Liver (tissue), 9 donors: Measurements from ENCODE around the gene PDGFC. TPM values are rescaled to one million over a fixed set of nuclear protein-coding genes. Genes with fewer than 3 reads are reported as not detected.

Experiments
- DNase-seq: peaks from one replicate; pipeline ENCODE4 v3.0.0-alpha.2; 2017; ENCODE audit warnings: low spot score
- H3K27ac ChIP-seq, 2 donors: one replicate each; pipeline ENCODE4 v1.7.0; 2013; ENCODE audit warnings: inconsistent platforms in 2 of 2, low read length in 2 of 2, control low read depth in 1 of 2, low read depth in 1 of 2, mild to moderate bottlenecking in 1 of 2
- H3K27me3 ChIP-seq, 4 donors: one replicate each; pipeline versions ENCODE4 v1.6.1 to v1.7.0; 2013; ENCODE audit warnings: low read length in 3 of 4, inconsistent platforms in 1 of 4, mild to moderate bottlenecking in 1 of 4, moderate library complexity in 1 of 4; ENCODE audit not compliant: control insufficient read depth in 4 of 4, insufficient read depth in 4 of 4
- H3K36me3 ChIP-seq, 4 donors: one replicate each; pipeline versions ENCODE4 v1.6.1 to v1.7.0; 2013; ENCODE audit warnings: low read length in 3 of 4, mild to moderate bottlenecking in 3 of 4, low read depth in 1 of 4, moderate library complexity in 1 of 4; ENCODE audit not compliant: control insufficient read depth in 4 of 4, insufficient read depth in 3 of 4
- H3K4me1 ChIP-seq, 4 donors: one replicate each; pipeline versions ENCODE4 v1.6.1 to v1.7.0; 2013; ENCODE audit warnings: low read length in 3 of 4, mild to moderate bottlenecking in 3 of 4, moderate library complexity in 1 of 4; ENCODE audit not compliant: control insufficient read depth in 4 of 4, insufficient read depth in 4 of 4
- H3K4me3 ChIP-seq, 3 donors: one replicate each; pipeline versions ENCODE4 v1.6.1 to v1.7.0; 2013; ENCODE audit warnings: low read length in 3 of 3, control low read depth in 1 of 3, low read depth in 1 of 3, mild to moderate bottlenecking in 1 of 3
- H3K9ac ChIP-seq, 2 donors: one replicate each; pipeline ENCODE4 v1.7.0; 2013; ENCODE audit warnings: low read length in 2 of 2, mild to moderate bottlenecking in 2 of 2, moderate library complexity in 2 of 2, control low read depth in 1 of 2, low read depth in 1 of 2
- H3K9me3 ChIP-seq, 4 donors: one replicate each; pipeline versions ENCODE4 v1.6.1 to v1.7.0; 2013; ENCODE audit warnings: low read length in 3 of 4; ENCODE audit not compliant: control insufficient read depth in 4 of 4
- CTCF ChIP-seq: fragments of 150-350 bp; IDR thresholded peaks from 2 replicates; pipeline ENCODE4 v1.5.1; 2017; ENCODE audit warnings: improper control_type of control experiment, low read depth, low read length; ENCODE audit not compliant: missing input control
- EGR1 ChIP-seq, 2 donors: IDR thresholded peaks; 2 replicates each; pipeline ENCODE4 v1.6.1; 2016 to 2018; ENCODE audit warnings: antibody characterized with exemption in 2 of 2, low read depth in 2 of 2
- FOXA1 ChIP-seq: IDR thresholded peaks from 2 replicates; pipeline ENCODE4 v1.6.1; 2016; ENCODE audit warnings: antibody characterized with exemption
- FOXA2 ChIP-seq: IDR thresholded peaks from 2 replicates; pipeline ENCODE4 v1.6.1; 2016; ENCODE audit warnings: antibody characterized with exemption
- GABPA ChIP-seq, 2 donors: IDR thresholded peaks in 1 of 2; conservative IDR thresholded peaks in 1 of 2; 2 replicates each; pipeline ENCODE4 v1.6.1; 2016; ENCODE audit warnings: antibody characterized with exemption in 2 of 2, mild to moderate bottlenecking in 1 of 2, moderate library complexity in 1 of 2
- HNF4A ChIP-seq, 2 donors: conservative IDR thresholded peaks; 2 replicates each; pipeline ENCODE4 v1.6.1; 2016; ENCODE audit warnings: antibody characterized with exemption in 2 of 2, mild to moderate bottlenecking in 2 of 2
- HNF4G ChIP-seq: IDR thresholded peaks from 2 replicates; pipeline ENCODE4 v1.6.1; 2016; ENCODE audit warnings: antibody characterized with exemption
- MAX ChIP-seq: IDR thresholded peaks from 2 replicates; pipeline ENCODE4 v1.6.1; 2016; ENCODE audit warnings: antibody characterized with exemption
- NR2F2 ChIP-seq: IDR thresholded peaks from 2 replicates; pipeline ENCODE4 v1.6.1; 2016; ENCODE audit warnings: antibody characterized with exemption
- RAD21 ChIP-seq, 2 donors: IDR thresholded peaks; 2 replicates each; pipeline ENCODE4 v1.6.1; 2016; ENCODE audit warnings: antibody characterized with exemption in 2 of 2, mild to moderate bottlenecking in 2 of 2
- REST ChIP-seq: IDR thresholded peaks from 2 replicates; pipeline ENCODE4 v1.6.1; 2016; ENCODE audit warnings: antibody characterized with exemption, mild to moderate bottlenecking
- RXRA ChIP-seq, 2 donors: IDR thresholded peaks; 2 replicates each; pipeline ENCODE4 v1.6.1; 2017 to 2018; ENCODE audit warnings: antibody characterized with exemption in 2 of 2, mild to moderate bottlenecking in 1 of 2
- SP1 ChIP-seq: IDR thresholded peaks from 2 replicates; pipeline ENCODE4 v1.6.1; 2018; ENCODE audit warnings: antibody characterized with exemption, mild to moderate bottlenecking
- TAF1 ChIP-seq: conservative IDR thresholded peaks from 2 replicates; pipeline ENCODE4 v1.6.1; 2016; ENCODE audit warnings: antibody characterized with exemption, mild to moderate bottlenecking
- YY1 ChIP-seq: IDR thresholded peaks from 2 replicates; pipeline ENCODE4 v1.6.1; 2016; ENCODE audit warnings: antibody characterized with exemption, mild to moderate bottlenecking
- WGBS: extraction: QIAGEN DNeasy Blood & Tissue Kit; methylation state at CpG from one replicate; pipeline ENCODE4 v1.1.7; 2013; 5-methylcytosine and 5-hydroxymethylcytosine counted together
- polyA plus RNA-seq, 2 donors: library from polyadenylated mRNA; stranded (reverse) in 1 of 2; unstranded in 1 of 2; fragments of 200-250 nt in 1 of 2; fragments of >200 nt in 1 of 2; fragmentation: Nextera tagmentation in 1 of 2; extraction: Ambion mirVana in 1 of 2; gene quantifications; one replicate each; pipeline versions ENCODE4 v1.2.1 to v1.2.3, GENCODE V29; 2013 to 2015
- total RNA-seq, 2 donors: library from RNA; depleted of rRNA; stranded (reverse); fragments of >200 nt; gene quantifications; one replicate each; pipeline ENCODE4 v1.2.3, GENCODE V29; 2014
- TF ChIP-seq, protein P1 (sequence below): IDR thresholded peaks from 2 replicates; pipeline ENCODE4 v1.6.1; 2016; ENCODE audit warnings: antibody characterized with exemption
- TF ChIP-seq, protein P2 (sequence below): IDR thresholded peaks from 2 replicates; pipeline ENCODE4 v1.6.1; 2016; ENCODE audit warnings: antibody characterized with exemption
- donor health status: healthy.
- donor health status: healthy.
- donor health status: healthy.
- donor health status: healthy.
- donor health status: healthy.

The PDGFC gene
- total and polyA plus RNA-seq, 4 donors: 5.8 to 25.7 (median 9.7) TPM

GRCh38 chr4:156950948-156951347 lies 20.7 kb downstream of the PDGFC start (continued):
- TF ChIP-seq SP1: no peak
- no peak for TF ChIP-seq HNF4G

DNA sequence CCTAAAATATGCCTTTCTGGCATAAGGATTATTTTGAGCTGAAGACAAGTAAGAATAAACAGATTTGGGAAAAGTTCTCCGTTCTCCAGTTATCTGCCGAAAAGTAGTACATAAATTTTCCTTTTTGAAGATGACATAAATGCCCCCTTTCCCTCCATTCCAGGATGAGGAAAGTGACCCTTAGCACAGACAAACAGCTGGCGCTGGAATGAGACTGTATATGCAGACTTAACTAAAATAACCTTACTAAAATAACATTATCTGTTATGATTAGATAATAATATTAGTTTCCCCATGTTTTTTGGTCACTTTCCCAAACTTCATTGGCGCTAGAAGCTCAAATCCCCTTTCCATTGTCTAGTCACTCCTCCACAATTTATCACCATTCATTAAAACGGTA lies 21.5 kb downstream of the PDGFC start:
- DNase-seq: no peak
- Histone ChIP-seq H3K27me3 (no peaks in the 10 kb centered on the region), H3K27ac (peak overlapping the region; percentile 26 to 65), H3K9me3 (no peaks in the 10 kb centered on the region), H3K4me1 (peaks cover 12 to 43% (median 24%) of the 10 kb centered on the region in 4 donors), H3K36me3 (no peaks in the 10 kb centered on the region), H3K9ac (no peak overlapping the region), H3K4me3 (no peak overlapping the region)
- TF ChIP-seq NR2F2: no peak
- TF ChIP-seq RXRA (IDR thresholded peaks at IDR 0.05): no peak
- no peak for TF ChIP-seq GABPA (IDR thresholded peaks at IDR 0.05 in 1 of 2, conservative IDR thresholded peaks at IDR 0.05 in 1 of 2)
- TF ChIP-seq FOXA2: no peak
- no peak for TF ChIP-seq MAX
- no peak for TF ChIP-seq YY1
- no peak for TF ChIP-seq HNF4A (conservative IDR thresholded peaks at IDR 0.05)
- TF ChIP-seq TAF1: no peak
- TF ChIP-seq, protein P1, sequence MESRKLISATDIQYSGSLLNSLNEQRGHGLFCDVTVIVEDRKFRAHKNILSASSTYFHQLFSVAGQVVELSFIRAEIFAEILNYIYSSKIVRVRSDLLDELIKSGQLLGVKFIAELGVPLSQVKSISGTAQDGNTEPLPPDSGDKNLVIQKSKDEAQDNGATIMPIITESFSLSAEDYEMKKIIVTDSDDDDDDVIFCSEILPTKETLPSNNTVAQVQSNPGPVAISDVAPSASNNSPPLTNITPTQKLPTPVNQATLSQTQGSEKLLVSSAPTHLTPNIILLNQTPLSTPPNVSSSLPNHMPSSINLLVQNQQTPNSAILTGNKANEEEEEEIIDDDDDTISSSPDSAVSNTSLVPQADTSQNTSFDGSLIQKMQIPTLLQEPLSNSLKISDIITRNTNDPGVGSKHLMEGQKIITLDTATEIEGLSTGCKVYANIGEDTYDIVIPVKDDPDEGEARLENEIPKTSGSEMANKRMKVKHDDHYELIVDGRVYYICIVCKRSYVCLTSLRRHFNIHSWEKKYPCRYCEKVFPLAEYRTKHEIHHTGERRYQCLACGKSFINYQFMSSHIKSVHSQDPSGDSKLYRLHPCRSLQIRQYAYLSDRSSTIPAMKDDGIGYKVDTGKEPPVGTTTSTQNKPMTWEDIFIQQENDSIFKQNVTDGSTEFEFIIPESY: no peak
- TF ChIP-seq EGR1 (IDR thresholded peaks at IDR 0.05; ENCODE audit: low read depth in 2 of 2): no peak
- no peak for TF ChIP-seq REST
- TF ChIP-seq, protein P2, sequence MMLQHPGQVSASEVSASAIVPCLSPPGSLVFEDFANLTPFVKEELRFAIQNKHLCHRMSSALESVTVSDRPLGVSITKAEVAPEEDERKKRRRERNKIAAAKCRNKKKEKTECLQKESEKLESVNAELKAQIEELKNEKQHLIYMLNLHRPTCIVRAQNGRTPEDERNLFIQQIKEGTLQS: no peak
- no peak for TF ChIP-seq SP1
- TF ChIP-seq FOXA1: no peak
- TF ChIP-seq RAD21 (IDR thresholded peaks at IDR 0.05): no peak
- 75% methylated on average over 5 of the region's 5 CpGs for WGBS

- Histone ChIP-seq H3K9ac (no peak overlapping the region), H3K27ac (peak overlapping the region in 1 of 2 donors; percentile 65), H3K4me3 (no peak overlapping the region), H3K27me3 (no peaks in the 10 kb centered on the region), H3K36me3 (no peaks in the 10 kb centered on the region), H3K9me3 (no peaks in the 10 kb centered on the region), H3K4me1 (peaks cover 12 to 45% (median 24%) of the 10 kb centered on the region in 4 donors)
- 28% methylated on average over 2 of the region's 2 CpGs for WGBS
- DNase-seq: no peak
- TF ChIP-seq FOXA1 (no peak), MAX (peak; percentile 28), YY1 (peak; percentile 42), RXRA (IDR thresholded peaks at IDR 0.05) (peak; percentile 62 to 78), CTCF (no peak), HNF4A (conservative IDR thresholded peaks at IDR 0.05) (peak; percentile 29 to 56), FOXA2 (no peak), EGR1 (IDR thresholded peaks at IDR 0.05; ENCODE audit: low read depth in 2 of 2) (no peak), SP1 (peak; percentile 63)
- TF ChIP-seq, protein P2: peak; percentile 74
- TF ChIP-seq, protein P1: no peak
Measured at GRCh38 chr4:156949373-156949814, 22.2 kb downstream of the PDGFC start.
